HUES48 (cell line): ENCODE results near the gene HDDC3.

Source experiments
- H3K27ac ChIP-seq: one replicate; pipeline ENCODE4 v1.7.0; 2013; ENCODE audit warnings: low read depth, low read length, inconsistent platforms
- H3K27me3 ChIP-seq: 2 replicates; pipeline ENCODE4 v1.6.1; 2013; ENCODE audit warnings: mild to moderate bottlenecking, low read length; ENCODE audit not compliant: control insufficient read depth, insufficient read depth
- H3K36me3 ChIP-seq: 2 replicates; pipeline ENCODE4 v1.6.1; 2013; ENCODE audit warnings: low read length; ENCODE audit not compliant: control insufficient read depth, insufficient read depth
- H3K4me1 ChIP-seq: 2 replicates; pipeline ENCODE4 v1.6.1; 2013; ENCODE audit warnings: mild to moderate bottlenecking, low read length; ENCODE audit not compliant: control insufficient read depth, insufficient read depth
- H3K4me3 ChIP-seq: 2 replicates; pipeline ENCODE4 v1.5.1; 2013; ENCODE audit warnings: mild to moderate bottlenecking, low read depth, low read length
- H3K9ac ChIP-seq: 2 replicates; pipeline ENCODE4 v1.6.1; 2013; ENCODE audit warnings: mild to moderate bottlenecking, low read depth, low read length, moderate library complexity
- H3K9me3 ChIP-seq: 2 replicates; pipeline ENCODE4 v1.6.1; 2013; ENCODE audit warnings: low read length; ENCODE audit not compliant: control insufficient read depth, insufficient read depth

HDDC3 gene

DNA sequence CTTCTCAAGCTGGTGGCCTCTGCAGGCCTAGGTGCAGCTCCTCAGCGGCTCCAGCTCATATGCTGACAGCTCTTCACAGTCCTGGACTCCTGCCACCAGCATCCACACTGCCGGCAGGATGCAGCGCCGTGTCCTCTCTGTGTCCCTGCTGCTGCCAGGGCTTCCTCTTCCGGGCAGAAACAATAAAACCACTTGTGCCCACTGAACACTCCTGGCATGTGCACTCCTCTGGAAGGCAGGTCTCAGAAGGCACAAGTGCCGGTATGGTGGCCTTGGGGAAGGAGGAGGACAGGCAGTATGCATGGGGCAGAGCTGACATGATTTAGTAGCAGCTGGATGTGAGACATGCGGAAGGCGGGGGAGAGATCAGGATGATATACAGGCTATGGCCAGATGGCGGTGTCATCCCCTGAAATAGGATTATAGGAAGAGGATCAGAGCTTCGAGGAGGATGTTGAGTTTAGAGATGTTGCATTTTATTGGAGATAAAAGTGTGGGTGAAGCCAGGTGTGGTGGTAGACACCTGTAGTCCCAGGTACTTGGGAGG is 36.7 kb downstream of the HDDC3 start:
- Histone ChIP-seq H3K4me1 (no peaks in the 10 kb centered on the region; the same call in 1 of the 2 replicates), H3K36me3 (no peaks in the 10 kb centered on the region; the same call in 1 of the 2 replicates), H3K9ac (no peak overlapping the region), H3K4me3 (no peak overlapping the region), H3K27me3 (no peaks in the 10 kb centered on the region), H3K9me3 (no peaks in the 10 kb centered on the region), H3K27ac (no peak overlapping the region)

GRCh38 chr15:90893175-90894090 is 38.9 kb downstream of the HDDC3 start:
- no peak overlapping the region for H3K9ac ChIP-seq
- H3K9me3 ChIP-seq = no peaks in the 10 kb centered on the region
- no peak overlapping the region for H3K27ac ChIP-seq
- H3K36me3 ChIP-seq = no peaks in the 10 kb centered on the region; the same call in 1 of the 2 replicates
- no peaks in the 10 kb centered on the region for H3K27me3 ChIP-seq
- no peak overlapping the region for H3K4me3 ChIP-seq
- no peaks in the 10 kb centered on the region; the same call in 1 of the 2 replicates for H3K4me1 ChIP-seq

DNA sequence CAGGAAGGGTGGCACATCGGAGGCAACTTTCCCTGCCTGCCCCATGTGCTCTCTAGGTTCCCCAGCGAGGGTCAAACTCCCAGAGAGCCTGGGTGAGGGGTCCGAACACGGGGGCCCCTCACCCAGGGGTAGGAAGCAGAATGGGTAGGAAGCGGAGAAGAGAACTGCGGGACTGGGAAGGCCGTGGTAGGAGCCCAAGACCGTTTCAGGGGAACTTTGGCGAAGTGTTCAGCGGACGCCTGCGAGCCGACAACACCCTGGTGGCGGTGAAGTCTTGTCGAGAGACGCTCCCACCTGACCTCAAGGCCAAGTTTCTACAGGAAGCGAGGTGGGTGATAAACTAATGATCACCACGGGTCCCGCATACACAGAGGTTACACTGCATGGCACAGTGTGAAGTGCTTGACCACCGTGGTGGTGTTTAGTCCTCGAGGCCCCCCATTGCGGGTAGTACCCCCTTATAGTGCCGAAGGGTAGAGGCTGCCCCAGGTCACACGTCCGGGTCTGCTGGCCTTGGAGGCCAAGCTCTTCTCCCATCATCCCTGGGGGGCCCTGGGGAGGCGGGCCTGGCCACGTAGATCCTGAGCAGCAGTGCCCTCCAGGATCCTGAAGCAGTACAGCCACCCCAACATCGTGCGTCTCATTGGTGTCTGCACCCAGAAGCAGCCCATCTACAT is 39.7 kb downstream of the HDDC3 start:
- H3K4me1 ChIP-seq = no peaks in the 10 kb centered on the region; the same call in 1 of the 2 replicates

GRCh38 chr15:90892023-90892422 is 40.3 kb downstream of the HDDC3 start:
- H3K36me3 ChIP-seq = no peaks in the 10 kb centered on the region; the same call in 1 of the 2 replicates
- H3K4me1 ChIP-seq = no peaks in the 10 kb centered on the region; the same call in 1 of the 2 replicates
- H3K27me3 ChIP-seq = no peaks in the 10 kb centered on the region
- H3K9ac ChIP-seq = no peak overlapping the region
- H3K27ac ChIP-seq = no peak overlapping the region
- H3K9me3 ChIP-seq = no peaks in the 10 kb centered on the region
- no peak overlapping the region for H3K4me3 ChIP-seq

More for the DNA sequence above, 39.7 kb downstream of the HDDC3 start:
- H3K27ac ChIP-seq = no peak overlapping the region
- H3K27me3 ChIP-seq = no peaks in the 10 kb centered on the region
- H3K36me3 ChIP-seq = no peaks in the 10 kb centered on the region; the same call in 1 of the 2 replicates
- no peak overlapping the region for H3K9ac ChIP-seq
- H3K4me3 ChIP-seq = no peak overlapping the region
- no peaks in the 10 kb centered on the region for H3K9me3 ChIP-seq

GRCh38 chr15:90891346-90891949 is 40.9 kb downstream of the HDDC3 start:
- Histone ChIP-seq H3K27ac (no peak overlapping the region), H3K36me3 (no peaks in the 10 kb centered on the region; the same call in 1 of the 2 replicates), H3K4me3 (no peak overlapping the region), H3K9me3 (no peaks in the 10 kb centered on the region), H3K4me1 (no peaks in the 10 kb centered on the region; the same call in 1 of the 2 replicates), H3K27me3 (no peaks in the 10 kb centered on the region), H3K9ac (no peak overlapping the region)

DNA sequence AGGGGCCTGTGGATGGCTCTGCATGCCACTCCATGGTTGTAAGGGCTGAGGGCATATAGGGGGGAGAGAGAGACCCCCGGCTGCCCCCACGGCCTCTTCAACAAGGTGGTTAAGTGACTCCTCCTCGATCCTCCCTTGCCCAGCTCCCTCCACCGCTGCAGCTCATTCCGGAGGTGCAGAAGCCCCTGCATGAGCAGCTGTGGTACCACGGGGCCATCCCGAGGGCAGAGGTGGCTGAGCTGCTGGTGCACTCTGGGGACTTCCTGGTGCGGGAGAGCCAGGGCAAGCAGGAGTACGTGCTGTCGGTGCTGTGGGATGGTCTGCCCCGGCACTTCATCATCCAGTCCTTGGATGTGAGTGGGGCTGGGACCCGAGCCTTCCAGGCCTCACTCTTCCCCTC is 41.5 kb downstream of the HDDC3 start:
- H3K27me3 ChIP-seq = no peaks in the 10 kb centered on the region
- H3K4me1 ChIP-seq = peaks cover under 1% of the 10 kb centered on the region; the same call in 1 of the 2 replicates
- no peak overlapping the region for H3K9ac ChIP-seq
- no peaks in the 10 kb centered on the region; the same call in 1 of the 2 replicates for H3K36me3 ChIP-seq
- no peak overlapping the region for H3K27ac ChIP-seq
- no peaks in the 10 kb centered on the region for H3K9me3 ChIP-seq
- H3K4me3 ChIP-seq = no peak overlapping the region

GRCh38 chr15:90889736-90890456 is 42.5 kb downstream of the HDDC3 start:
- peaks cover 7% of the 10 kb centered on the region; the same call in 1 of the 2 replicates for H3K4me1 ChIP-seq
- H3K4me3 ChIP-seq = no peak overlapping the region
- H3K27me3 ChIP-seq = no peaks in the 10 kb centered on the region
- H3K9ac ChIP-seq = no peak overlapping the region
- H3K9me3 ChIP-seq = no peaks in the 10 kb centered on the region
- no peaks in the 10 kb centered on the region; the same call in 1 of the 2 replicates for H3K36me3 ChIP-seq
- H3K27ac ChIP-seq = no peak overlapping the region

DNA sequence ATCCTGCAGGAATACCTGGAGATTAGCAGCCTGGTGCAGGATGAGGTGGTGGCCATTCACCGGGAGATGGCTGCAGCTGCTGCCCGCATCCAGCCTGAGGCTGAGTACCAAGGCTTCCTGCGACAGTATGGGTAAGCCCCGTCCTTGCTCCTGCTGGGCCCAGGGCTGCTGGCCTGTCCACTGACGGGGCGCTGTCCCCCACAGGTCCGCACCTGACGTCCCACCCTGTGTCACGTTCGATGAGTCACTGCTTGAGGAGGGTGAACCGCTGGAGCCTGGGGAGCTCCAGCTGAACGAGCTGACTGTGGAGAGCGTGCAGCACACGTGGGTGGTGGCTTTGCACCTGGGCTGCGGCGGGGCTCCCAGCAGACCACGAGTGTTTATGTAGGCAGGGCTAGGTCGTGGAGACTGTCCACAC is 43.0 kb downstream of the HDDC3 start:
- peaks cover 10% of the 10 kb centered on the region; the same call in 1 of the 2 replicates for H3K4me1 ChIP-seq
- no peak overlapping the region for H3K9ac ChIP-seq
- H3K27ac ChIP-seq = no peak overlapping the region
- H3K36me3 ChIP-seq = no peaks in the 10 kb centered on the region; the same call in 1 of the 2 replicates
- H3K27me3 ChIP-seq = no peaks in the 10 kb centered on the region
- no peaks in the 10 kb centered on the region for H3K9me3 ChIP-seq
- H3K4me3 ChIP-seq = no peak overlapping the region

DNA sequence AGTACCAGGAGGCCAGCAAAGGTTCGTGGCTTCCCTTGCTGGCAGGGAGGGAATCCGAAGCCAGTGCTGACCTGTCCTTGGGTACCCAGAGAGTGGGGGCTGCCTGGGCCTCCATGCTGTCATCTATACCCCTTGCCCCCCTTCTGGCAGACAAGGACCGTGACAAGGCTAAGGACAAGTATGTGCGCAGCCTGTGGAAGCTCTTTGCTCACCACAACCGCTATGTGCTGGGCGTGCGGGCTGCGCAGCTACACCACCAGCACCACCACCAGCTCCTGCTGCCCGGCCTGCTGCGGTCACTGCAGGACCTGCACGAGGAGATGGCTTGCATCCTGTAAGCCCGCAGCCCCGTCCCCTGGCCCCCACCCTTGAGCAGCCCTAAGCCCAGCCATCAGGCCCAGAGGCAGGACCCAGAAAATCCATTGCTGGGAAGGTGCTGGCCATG is 45.3 kb downstream of the HDDC3 start:
- Histone ChIP-seq H3K9me3 (no peaks in the 10 kb centered on the region), H3K27ac (no peak overlapping the region), H3K4me3 (no peak overlapping the region), H3K9ac (no peak overlapping the region), H3K4me1 (peaks cover 18% of the 10 kb centered on the region), H3K36me3 (no peaks in the 10 kb centered on the region), H3K27me3 (no peaks in the 10 kb centered on the region)

DNA sequence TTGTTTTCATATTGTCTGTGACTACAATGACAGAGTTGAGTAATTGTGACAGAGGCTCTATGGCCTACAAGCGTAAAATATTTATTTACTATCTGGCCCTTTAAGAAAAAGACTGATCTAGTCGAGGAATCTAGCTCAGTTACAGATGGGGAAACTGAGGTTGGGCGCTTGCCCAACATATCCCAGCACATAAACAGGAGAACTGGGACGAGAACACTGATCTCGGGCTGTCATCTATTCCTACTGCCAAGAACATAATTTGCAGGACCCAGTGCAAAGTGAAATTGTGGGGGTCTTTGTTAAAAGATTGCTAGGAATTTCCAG is 46.1 kb downstream of the HDDC3 start:
- Histone ChIP-seq H3K27me3 (no peaks in the 10 kb centered on the region), H3K9me3 (no peaks in the 10 kb centered on the region), H3K9ac (no peak overlapping the region), H3K27ac (no peak overlapping the region), H3K4me1 (peaks cover 18% of the 10 kb centered on the region), H3K36me3 (0 out of 2 replicates have a peak, but pooled peaks cover 3% of the 10 kb centered on the region), H3K4me3 (no peak overlapping the region)
